Measurements from ENCODE around the gene MACROH2A1. TPM values are rescaled to one million over a fixed set of nuclear protein-coding genes. Genes with fewer than 3 reads are reported as not detected.

The MACROH2A1 gene
- total RNA-seq, 1 donor from 2014 or later: 102 TPM

DNA sequence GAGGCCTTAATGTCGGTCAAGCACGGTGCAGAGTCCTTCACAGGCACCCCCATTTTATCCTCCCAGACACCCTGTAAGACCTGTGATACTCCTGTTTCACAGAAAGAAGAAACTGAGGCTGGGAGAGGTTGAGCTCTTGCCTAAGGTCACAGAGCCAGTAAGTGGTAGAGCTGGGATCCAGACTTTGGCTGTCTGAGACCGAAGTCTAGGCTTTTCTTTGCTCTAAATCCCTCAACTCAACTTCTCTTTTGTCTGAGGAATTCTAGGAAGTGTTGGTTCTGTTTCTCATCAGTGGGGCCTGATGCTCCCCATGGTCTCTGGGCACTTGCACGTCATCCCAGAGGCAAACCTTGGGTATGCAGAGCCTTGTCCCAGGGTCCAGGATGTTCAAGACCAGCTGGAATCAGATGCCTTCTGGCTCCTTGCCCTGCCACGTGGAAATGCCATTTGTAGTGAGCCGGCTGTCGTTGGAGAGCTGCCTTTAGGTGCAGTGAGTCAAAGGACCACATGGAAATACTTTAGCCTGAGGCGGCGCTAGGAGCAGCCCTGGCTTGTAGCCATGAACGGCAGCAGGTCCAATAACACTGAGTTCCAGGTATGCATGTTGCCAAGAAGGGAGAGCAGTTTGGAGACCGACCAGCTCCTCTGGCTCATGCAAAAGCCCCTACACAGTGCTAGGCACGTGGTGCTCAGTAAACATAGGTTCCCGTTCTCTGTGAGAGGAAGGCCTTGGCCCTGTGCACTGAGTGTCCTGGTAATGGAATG lies 38.9 kb upstream of the MACROH2A1 start:
- DNase-seq (peak; percentile 61), ATAC-seq (ENCODE audit: poor library complexity) (peak; percentile 63)
- intact Hi-C loops (cut with DNase I): no loop called here

DNA sequence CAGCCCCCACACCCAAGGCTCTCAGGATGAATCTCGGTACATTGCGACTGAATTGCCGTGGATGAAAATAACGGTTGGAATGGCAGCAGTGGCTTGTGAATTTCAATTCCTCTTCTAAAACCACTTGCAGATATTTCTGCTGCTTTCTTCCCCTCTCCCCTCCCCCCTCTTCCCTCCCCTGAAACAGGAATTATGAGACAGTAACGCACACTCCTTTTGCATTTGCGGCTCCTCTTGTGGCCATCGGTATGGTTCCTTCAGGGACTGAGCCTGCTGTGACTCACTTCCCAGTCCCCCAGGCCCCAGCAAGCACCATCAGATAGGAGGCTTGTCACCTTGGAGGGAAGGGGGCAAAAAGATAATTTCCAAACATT lies 38.4 kb upstream of the MACROH2A1 start:
- ATAC-seq (ENCODE audit: poor library complexity) (peak; percentile 28), DNase-seq (no peak)
- intact Hi-C loops (cut with DNase I): no loop called here

DNA sequence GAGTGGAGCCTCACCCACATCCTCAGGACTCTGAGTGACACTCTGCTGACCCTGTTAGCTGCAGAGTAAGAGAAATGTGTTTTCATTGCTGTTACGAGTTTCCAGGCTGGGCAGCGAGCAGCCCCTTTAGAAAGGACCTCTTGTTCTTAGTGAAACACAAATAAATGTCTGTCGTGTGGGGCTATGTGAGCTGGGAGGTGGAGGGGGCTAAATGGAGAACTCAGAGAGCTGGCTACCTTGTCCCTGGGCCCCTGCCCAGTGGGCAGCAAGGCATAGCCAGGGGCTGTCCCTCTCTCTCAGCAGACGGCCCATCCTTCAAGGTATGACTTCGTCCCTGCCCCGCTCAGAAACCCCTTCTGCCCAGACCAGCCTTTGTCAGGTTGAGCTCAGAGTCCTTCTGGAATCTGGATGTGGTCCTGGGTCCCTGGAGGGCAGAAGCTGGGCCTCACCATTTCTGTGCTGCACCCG lies 38.0 kb upstream of the MACROH2A1 start:
- intact Hi-C loops (cut with DNase I): no loop called here
- no peak for ATAC-seq (ENCODE audit: poor library complexity)
- no peak for DNase-seq

DNA sequence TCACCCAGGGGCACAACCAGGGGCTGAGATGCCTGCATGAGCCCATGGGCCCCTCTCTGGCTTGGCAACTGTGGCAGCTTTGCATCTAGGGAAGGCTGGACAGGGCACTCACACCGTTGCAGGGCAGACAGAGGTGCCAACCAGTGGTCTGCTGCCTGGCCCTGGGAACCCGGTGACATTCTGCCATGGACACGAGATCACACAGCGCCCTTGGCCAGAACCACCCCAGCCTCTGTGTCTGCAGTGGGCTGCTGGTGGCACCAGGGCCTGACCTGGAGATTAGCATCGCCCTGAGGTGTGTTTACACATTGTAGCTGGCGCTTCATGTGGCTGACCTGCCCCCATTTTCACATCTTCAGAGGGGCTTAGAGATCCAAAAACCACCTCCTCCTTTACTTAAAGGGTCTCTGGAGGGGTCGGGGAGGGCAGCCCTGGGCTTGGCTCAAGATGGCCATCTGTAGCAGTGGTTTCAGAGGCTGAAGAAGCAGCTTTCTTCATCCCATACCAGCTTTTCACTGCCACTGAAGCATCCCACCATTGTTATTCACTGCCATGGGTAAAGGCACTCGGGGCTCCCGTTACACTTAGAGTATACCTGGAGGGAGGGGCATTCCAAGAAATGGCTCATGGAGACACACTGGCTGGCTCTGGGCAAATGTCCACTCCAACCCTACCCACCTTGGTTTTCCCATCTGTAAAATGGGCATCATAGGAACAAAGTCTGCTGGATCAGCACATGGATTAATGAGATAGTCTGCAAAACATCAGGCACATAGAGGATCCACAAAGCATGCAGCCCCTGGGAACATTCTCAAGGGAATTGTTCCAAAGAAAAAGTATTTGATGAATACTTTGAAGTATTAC lies 36.7 kb upstream of the MACROH2A1 start:
- ATAC-seq (ENCODE audit: poor library complexity) (no peak), DNase-seq (no peak)
- intact Hi-C loops (cut with DNase I): no loop called here

DNA sequence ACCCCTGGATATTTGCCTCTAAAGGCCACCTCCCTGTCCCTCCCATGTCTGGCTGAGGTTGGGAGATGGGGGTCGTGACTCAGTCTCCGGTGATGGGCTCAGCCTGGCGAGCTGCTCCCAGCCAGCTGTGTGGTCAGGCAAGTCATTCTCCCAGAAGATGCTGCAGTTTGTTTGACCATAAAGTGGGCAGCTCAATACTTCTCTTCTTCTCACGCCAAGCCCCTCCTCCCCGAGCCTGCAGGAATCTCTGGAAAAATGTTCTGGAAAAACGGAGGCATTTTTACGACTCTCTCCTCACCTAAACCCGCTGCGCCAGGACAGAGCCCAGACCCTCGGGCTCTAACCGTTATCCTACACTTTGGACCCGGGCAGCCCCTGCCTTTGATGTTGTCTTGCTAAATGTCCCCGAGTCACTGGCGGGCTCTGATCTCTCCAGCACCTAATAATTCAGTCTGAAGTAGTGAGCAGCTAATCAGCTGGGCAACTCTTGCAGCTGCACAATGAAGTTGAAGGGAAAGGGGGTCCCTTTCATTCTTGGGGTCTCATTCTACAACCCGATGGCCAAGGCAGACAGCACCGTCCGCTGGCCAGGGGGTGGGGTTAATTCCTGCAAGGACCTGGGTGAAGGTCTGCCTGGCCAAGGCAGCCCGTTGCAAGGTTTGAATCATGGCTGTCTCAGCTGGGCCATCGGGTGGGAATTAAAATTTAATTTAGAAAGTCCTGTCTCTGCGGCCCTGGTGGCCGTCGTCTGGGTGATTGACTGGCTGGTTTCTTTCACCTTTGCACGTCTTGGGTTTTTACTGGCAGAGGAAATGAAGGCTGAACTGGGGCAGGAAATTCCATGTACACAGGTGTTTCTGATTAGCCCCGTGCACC lies 35.8 kb upstream of the MACROH2A1 start:
- no peak for DNase-seq
- no peak for ATAC-seq (ENCODE audit: poor library complexity)
- intact Hi-C loops (cut with DNase I): no loop called here

DNA sequence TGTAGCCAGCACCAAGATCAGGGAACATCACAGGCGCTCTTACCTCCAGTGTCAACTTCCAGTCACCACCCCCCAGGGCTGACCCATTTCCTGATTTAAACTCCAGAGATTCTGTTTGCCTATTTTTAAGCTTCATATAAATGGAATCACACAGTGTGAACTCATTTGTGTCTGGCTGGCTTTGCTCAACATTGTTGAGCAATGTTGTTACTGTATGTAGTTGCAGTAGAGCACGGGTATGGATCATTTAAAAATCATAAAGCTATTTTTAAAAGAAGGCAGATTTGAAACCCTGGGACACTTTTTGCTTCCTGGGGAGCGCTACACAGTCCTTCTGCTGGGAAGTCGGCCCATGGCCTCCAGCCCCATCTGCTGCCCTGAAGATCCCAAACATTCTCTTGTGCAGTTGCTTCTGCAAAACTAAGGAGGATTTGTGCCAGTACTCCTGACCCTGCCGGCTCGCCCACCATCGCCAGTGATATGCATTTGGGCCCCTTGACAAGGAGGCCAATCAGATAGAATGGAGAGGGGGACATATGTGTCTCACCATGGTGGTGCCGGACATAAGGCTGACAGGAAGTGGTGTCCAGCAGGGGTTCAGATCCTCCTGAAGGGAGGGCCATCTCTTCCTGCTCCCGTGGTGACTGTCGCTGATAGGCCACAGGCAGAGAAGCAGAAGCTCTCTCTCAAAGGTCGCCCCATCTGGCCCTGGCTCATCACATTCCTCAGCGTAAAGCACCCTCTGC lies 34.8 kb upstream of the MACROH2A1 start:
- intact Hi-C loops (cut with DNase I): no loop called here
- DNase-seq: no peak
- peak; percentile 26 for ATAC-seq (ENCODE audit: poor library complexity)

DNA sequence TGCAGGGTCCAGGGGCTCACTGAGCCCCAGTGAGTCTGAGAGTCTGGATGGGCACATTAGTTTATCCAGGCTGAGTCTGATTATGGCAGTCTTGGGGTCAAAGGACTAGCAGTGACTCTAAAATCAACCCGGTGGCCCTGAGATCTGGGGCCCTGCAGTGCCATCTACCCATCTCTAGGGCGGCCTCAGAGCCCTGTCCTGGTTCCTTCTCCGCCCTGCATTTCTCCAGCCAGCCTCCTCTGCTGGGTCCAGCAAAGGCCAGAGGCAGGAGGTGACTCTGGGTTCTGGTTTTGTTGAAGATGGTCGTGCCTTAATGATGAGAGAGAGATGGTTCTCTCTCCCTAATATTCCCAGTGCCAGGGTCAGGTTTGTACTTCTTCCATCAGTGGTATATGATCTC lies 33.1 kb upstream of the MACROH2A1 start:
- ATAC-seq (ENCODE audit: poor library complexity) (no peak), DNase-seq (no peak)
- intact Hi-C loops (cut with DNase I): no loop called here

DNA sequence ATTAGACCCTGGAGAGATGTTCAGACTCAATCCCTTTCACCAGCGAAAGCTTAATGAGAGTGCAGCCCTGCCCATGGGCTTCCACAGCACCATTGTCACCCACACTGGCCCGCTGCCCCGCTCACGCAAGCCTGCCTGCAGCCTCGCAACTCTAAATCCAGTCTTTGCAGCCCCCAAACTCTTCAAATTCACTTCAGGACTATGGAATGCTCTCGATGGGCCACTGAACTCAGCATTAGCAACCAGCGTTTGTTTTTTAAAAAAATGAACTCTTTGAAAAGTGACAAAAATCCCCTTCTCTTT lies 31.1 kb upstream of the MACROH2A1 start:
- DNase-seq: no peak
- no peak for ATAC-seq (ENCODE audit: poor library complexity)
- intact Hi-C loops (cut with DNase I): no loop called here

DNA sequence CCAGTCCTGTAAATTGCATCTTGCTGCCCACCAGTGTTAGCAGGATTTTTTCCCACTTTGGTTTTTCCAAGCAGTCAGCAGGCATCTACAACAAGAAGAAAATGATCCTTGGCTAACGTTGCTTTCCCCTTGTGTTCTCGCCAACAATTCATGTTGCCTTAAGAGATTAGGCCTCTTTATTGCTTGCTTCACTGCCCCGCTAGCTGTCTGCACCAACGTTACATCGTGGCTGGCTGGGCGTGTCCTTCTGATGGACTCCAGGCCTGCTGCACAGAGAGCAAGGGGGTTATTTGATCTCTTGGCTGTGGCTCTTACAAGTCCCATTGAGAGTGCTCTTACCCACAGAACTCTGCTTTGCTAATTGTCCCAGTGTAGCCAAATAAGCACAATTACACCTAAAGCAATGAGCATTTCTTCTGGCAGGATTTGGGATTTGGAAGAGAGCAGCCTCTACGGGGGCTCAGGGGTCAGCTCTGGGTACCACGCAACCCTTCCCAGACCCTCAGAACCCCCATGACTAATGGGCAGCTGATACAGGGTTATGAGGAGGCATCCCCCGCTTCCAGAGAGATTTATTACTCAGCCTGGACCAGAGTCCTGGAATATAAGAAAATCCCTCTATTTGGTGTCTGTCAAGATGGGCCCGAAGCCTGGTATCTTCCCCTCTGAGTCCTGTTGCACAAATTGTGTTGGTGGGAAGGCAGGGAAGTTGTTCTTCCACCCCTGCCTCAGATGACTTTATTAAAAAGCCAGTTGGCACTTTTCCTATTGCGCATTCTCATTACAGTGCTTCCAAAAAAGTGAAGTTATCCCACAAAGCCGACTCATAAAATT lies 30.5 kb upstream of the MACROH2A1 start:
- DNase-seq: peak; percentile 90
- ATAC-seq (ENCODE audit: poor library complexity): peak; percentile 91
- intact Hi-C loops (cut with DNase I): no loop called here

DNA sequence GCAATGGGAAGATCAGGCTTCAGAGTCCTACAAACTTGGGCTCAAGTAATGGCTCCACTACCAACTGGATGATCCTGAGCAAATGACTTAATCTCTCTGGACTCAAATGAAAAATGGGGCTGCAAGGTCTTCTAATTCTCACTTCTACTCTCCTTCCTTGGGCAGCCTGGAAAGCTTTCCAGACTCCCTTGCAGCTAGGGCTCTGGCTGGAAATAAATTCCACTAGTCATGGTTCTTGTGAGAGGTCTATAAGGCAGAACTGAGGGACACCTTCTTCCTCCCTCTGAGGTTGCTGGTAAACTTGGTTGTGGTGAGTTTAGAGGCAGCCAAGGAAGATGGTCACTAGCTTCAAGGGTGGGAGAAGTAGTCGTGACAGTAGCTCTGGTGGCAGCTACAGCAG lies 29.6 kb upstream of the MACROH2A1 start:
- ATAC-seq (ENCODE audit: poor library complexity) (no peak), DNase-seq (no peak)
- intact Hi-C loops (cut with DNase I): no loop called here

DNA sequence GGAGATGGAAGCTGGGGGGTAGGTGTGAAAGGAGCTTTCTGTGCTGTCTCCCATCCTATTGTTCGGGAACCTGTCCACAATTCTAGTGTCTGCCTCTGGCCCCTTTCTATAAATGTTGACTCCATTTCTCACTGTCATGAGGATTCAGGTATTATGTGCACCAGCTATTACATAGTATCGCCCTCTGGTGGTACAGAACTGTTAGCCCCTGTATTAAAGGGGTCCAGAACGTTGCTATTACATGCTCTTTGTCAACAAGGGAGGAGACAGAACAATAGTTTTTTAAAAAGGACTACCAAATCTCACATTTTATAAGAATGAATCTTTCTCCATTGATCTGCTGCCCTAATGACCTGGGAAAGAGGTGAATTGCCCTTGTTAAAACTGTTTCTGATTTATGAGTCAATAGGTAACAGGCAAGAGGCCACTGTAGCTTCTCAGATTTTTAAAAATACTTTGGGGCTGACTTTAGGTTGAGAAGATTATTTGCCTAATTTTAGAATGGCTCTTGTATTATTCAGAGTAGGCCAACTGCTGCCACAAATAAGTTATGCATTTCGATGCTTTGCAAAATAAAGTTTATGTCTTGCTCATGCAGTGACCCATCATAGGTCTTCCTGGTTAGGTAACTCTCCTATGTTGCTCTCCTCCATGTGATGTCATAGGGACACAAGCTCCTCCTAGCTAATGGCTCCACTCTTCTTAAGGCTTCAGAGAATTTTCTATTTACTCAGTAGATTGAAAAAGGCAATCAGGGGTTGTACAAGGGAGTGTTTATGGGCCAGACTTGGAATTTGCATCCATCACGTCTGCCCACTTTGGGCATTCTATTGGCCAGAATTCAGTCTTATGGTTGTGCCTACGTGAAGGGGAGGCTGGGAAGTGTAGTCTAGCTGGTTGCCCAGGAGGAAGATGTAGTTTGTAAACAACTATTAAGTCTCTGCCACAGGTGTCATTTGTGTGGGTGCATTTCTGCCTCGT lies 27.4 kb upstream of the MACROH2A1 start:
- peak; percentile 48 for ATAC-seq (ENCODE audit: poor library complexity)
- intact Hi-C loops (cut with DNase I): no loop called here
- no peak for DNase-seq

DNA sequence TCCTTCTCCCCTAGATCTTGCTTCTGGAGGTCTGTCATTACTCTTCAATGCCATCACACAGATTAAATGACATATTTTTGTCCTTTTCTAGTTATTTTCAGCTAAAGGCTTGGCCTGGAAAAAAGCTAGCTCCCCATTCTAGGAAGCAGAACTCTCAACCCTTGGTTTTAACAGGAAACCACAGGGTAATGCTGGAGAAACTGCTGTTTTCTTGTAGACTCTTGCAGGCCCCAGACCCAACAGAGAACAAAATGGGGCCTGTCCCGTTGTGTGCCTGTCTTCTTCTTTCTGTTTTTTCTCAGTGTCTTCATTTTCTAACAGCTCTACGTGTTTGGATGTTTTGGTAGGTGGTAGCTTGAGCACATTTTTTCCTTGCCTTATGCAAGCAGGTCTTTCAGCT lies 26.6 kb upstream of the MACROH2A1 start:
- DNase-seq: no peak
- intact Hi-C loops (cut with DNase I): no loop called here
- ATAC-seq (ENCODE audit: poor library complexity): no peak

DNA sequence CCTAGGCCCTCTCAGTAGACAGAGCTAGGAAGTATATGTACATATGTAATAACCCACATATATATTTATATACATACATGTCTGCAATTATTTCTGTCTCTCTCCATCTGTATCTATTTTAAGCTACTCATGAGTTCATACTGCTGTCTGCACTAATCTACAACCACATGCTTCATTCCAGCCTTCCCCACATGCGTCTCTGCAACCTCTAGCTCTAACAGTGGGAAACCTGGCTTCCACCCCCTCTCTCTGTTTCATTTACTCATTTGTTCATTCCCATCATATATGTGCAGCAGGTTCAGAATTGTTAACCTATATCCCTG lies 24.8 kb upstream of the MACROH2A1 start:
- DNase-seq (no peak), ATAC-seq (ENCODE audit: poor library complexity) (no peak)
- intact Hi-C loops (cut with DNase I): no loop called here

DNA sequence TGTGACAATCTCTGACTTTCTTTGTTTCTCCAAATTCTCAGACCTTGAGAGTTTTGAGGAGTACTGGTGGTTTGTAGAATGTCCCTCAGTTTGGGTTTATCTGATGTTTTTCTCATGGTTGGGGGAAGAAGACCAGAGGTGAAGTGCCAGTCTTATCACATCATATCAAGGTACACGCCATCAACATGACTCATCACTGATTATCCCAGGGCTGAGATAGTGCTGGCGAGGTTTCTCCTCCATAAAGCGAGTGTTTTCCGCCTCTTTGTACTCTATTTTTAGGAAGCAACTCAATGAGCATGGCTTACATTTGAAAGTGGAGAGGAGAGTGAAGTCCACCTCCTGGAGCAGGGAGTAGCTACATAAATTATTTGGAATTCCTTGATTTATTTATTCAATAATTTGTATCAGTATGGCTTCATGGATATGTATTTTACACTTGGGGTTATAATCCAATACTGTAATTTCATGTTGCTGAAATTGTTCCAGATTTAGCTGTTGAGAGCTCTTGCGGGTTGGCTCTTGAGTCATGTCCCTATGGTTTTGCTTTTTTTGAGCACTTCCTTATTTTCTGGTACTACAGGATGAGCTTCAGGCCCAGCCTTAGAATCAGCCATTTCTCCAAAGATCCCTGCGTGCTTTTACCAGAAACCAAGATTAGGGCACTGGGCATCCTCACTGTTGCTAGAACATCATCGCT lies 24.3 kb upstream of the MACROH2A1 start:
- intact Hi-C loops (cut with DNase I): no loop called here
- no peak for DNase-seq
- ATAC-seq (ENCODE audit: poor library complexity): peak; percentile 22

DNA sequence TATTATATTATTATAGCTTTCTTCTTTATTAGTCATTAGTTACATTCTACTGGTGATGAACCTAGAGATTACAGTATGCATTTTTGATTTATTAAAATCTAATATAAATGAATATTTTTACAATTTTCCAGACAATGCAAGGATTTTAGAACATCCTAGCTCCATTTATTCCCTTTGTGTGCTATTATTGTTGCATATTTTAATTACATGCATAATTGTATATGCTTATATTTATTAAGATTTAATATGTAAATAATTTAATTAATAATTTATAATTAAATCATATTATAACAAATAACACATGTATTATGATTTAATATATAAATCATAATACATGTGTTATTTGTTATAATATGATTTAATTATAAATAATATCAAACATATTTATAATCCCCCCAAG lies 23.4 kb upstream of the MACROH2A1 start:
- ATAC-seq (ENCODE audit: poor library complexity): no peak
- intact Hi-C loops (cut with DNase I): no loop called here
- DNase-seq: no peak

DNA sequence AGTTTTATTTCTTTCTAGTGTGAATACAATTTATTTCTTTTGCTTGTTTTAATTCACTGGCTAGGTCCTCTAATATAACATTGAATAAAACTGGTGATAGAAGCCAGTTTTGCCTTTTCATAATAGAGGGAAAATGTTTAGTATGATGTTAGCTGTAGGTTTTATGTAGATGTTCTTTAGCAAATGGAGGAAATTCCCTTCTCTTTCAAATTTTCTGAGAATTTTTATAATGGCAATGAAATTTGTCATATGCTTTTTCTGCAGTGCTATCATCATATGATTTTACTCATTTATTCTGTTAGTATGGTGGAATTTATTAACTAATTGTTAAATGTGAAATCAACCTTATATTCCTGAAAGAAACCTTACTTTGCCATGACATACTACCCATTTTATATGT lies 18.1 kb upstream of the MACROH2A1 start:
- ATAC-seq (ENCODE audit: poor library complexity): no peak
- intact Hi-C loops (cut with DNase I): no loop called here
- no peak for DNase-seq
